Peyer's patch (tissue), 4 donors: ENCODE results near the gene BTBD17.

Experiments
- CTCF ChIP-seq, 6 experiments: fragments of 450-650 bp in 4 of 6; fragments of 200-600 bp in 2 of 6; sonication (generic) in 1 of 6; IDR thresholded peaks; one replicate each; pipeline ENCODE4 v1.5.1; 2017 to 2019; ENCODE audit warnings: antibody characterized with exemption in 6 of 6, mild to moderate bottlenecking in 3 of 6, moderate library complexity in 1 of 6
- POLR2A ChIP-seq, 2 donors: fragments of 450-650 bp; IDR thresholded peaks; one replicate each; pipeline ENCODE4 v1.5.1; 2017; ENCODE audit warnings: antibody characterized with exemption in 2 of 2, mild to moderate bottlenecking in 2 of 2, moderate library complexity in 2 of 2

- TF ChIP-seq CTCF (IDR thresholded peaks at IDR 0.05) = no peak
- TF ChIP-seq POLR2A (IDR thresholded peaks at IDR 0.05) = no peak
Observed at GRCh38 chr17:74332763-74333283, 28.8 kb downstream of the BTBD17 start.
